Astrocyte (in vitro differentiated cells and primary cell): Measurements from ENCODE around the gene PRIMA1.

ENCODE experiments used
- EZH2 ChIP-seq: IDR thresholded peaks from 2 replicates; pipeline ENCODE4 v1.6.1; 2012; ENCODE audit warnings: mild to moderate bottlenecking, low read length, inconsistent platforms; ENCODE audit not compliant: insufficient read depth
- TF ChIP-seq, protein P1 (sequence below): IDR thresholded peaks from 2 replicates; pipeline ENCODE4 v1.5.1; 2011; ENCODE audit warnings: low read depth, mild to moderate bottlenecking, inconsistent platforms, low read length, moderate library complexity; ENCODE audit not compliant: insufficient read depth

DNA sequence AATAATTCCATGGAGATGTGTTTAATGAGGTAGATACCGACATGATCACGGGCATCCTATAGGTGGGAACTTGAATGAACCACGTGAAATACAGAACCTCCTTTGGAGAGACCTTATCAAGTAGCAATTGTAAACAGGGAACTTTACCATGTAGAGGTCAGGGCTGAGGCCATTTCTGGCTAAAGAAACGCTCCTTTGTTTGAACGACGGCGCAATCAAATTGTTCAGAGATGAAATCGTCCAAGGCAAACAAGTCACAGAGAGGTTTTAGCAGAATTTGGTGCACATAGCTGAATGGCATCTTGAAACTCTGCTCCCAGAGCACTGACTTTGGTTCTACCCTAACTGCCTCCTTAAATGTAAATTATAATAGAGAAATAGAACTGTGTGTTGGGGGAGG, 9.8 kb downstream of the PRIMA1 start:
- TF ChIP-seq, protein P1, sequence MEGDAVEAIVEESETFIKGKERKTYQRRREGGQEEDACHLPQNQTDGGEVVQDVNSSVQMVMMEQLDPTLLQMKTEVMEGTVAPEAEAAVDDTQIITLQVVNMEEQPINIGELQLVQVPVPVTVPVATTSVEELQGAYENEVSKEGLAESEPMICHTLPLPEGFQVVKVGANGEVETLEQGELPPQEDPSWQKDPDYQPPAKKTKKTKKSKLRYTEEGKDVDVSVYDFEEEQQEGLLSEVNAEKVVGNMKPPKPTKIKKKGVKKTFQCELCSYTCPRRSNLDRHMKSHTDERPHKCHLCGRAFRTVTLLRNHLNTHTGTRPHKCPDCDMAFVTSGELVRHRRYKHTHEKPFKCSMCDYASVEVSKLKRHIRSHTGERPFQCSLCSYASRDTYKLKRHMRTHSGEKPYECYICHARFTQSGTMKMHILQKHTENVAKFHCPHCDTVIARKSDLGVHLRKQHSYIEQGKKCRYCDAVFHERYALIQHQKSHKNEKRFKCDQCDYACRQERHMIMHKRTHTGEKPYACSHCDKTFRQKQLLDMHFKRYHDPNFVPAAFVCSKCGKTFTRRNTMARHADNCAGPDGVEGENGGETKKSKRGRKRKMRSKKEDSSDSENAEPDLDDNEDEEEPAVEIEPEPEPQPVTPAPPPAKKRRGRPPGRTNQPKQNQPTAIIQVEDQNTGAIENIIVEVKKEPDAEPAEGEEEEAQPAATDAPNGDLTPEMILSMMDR, result no peak
- TF ChIP-seq EZH2, result no peak
